ENCODE results near the gene NPPB. TPM values are rescaled to one million over a fixed set of nuclear protein-coding genes. Genes with fewer than 3 reads are reported as not detected.
"Not testable (repeated sequence)": the region's sequence is repeated elsewhere in the genome, so short reads cannot be mapped to it uniquely, and the experiment has no call there.

Gene NPPB
- 100 to 1,000 TPM in 1 of 4 donors, 10 to 100 TPM in 1, under 1 TPM in 1, not detected in 1; 0.39 to 145 (median 19.7) TPM for polyA plus RNA-seq
- long read RNA-seq, donor 1 = 0 reads
- long read RNA-seq, donor 2 = 0 reads
- long read RNA-seq, donor 3 = 0 reads
- long read RNA-seq, donor 4 = 0 reads
- long read RNA-seq, donor 5 = 0 reads
- long read RNA-seq, donor 6 = 0 reads
- long read RNA-seq, donor 7 = 0 reads
- long read RNA-seq, donor 8 = 0 reads
- long read RNA-seq, donor 9 = 0 reads
- long read RNA-seq, donor 10 = 0 reads

DNA sequence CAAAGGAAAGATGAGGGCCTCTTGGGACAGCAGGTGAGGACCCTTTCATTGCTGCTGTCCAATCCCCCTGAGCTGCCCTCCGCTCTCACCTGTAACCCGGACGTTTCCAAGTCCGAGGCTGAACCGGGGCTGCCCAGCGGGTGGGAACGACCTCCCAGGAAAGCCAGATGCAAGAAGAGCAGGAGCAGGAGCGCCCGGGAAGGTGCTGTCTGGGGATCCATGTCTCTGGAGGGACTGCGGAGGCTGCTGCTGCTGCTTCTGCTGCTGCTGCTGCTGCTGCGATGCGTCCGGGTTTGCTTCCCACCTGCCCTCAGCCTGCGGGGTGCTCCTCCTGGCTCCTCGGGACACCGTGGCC is at the start of gene NPPB:
TSS of gene NPPB (minus strand) at position 333 of the 355 bp plus-strand sequence. CDS start at position 221, 112 bp downstream.
- Histone ChIP-seq H3K9me3 (ENCODE audit: control insufficient read depth in 2 of 2, insufficient read depth in 1 of 2, low read depth in 1 of 2, low read length in 1 of 2) (no peaks in the 10 kb centered on the region), H3K27me3 (ENCODE audit: control insufficient read depth in 3 of 3, insufficient read depth in 3 of 3, low read length in 3 of 3) (peaks cover 2 to 27% (median 23%) of the 10 kb centered on the region in 3 donors), H3K36me3 (ENCODE audit: control insufficient read depth in 3 of 3, insufficient read depth in 2 of 3, low read depth in 1 of 3, low read length in 3 of 3) (no peaks in the 10 kb centered on the region), H3K4me1 (ENCODE audit: control insufficient read depth in 3 of 3, insufficient read depth in 2 of 3, low read depth in 1 of 3, low read length in 2 of 3) (peaks cover 0 to 5% (median 0%) of the 10 kb centered on the region in 3 donors), H3K27ac (ENCODE audit: low read depth in 1 of 3, low read length in 2 of 3) (no peak within 1 kb of the TSS), H3K4me3 (ENCODE audit: low read depth in 1 of 3, low read length in 3 of 3) (no peak within 1 kb of the TSS)
- DNase-seq = no peak
- FAIRE-seq = no peak
- WGBS, 3 donors = 21 to 24% (median 22%) methylated on average over 16 of the region's 16 CpGs

DNA sequence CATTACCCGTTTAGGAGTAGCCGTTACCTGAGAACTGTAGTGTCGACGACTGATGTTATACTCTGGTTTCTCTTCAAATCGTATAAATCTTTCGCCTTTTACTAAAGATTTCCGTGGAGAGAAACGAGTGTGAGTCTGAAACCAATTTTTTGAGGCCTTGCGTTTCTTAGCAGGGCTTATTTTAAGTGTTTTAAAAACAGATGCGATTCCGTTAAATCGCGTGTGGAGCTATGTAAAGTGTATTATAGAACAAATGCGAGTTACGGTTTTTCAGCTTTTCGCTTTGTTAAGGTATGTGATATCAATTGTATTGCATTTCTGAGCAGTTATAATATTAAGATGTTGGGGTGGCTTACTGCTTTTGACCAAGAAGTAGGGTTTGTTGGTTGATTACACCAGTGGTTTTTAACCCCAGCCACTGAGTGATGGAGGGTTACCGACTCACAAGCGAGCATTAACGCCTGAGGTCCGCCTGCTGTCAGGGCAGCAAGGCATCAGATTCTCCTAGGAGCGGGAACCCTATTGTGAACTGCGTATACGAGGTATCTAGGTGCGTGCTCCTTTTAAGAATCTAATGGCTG is 49.4 kb upstream of the NPPB start:
- H3K4me1 ChIP-seq (ENCODE audit: control insufficient read depth in 3 of 3, insufficient read depth in 2 of 3, low read depth in 1 of 3, low read length in 2 of 3) = peaks cover 0 to 3% (median 1%) of the 10 kb centered on the region in 3 donors
- H3K27ac ChIP-seq (ENCODE audit: low read depth in 1 of 3, low read length in 2 of 3) = peak overlapping the region; percentile 85 to 100 (median 96)
- 0% methylated on average over 24 of the region's 24 CpGs for WGBS, 3 donors
- no peaks in the 10 kb centered on the region for H3K27me3 ChIP-seq (ENCODE audit: control insufficient read depth in 3 of 3, insufficient read depth in 3 of 3, low read length in 3 of 3)
- peaks cover 0 to 3% of the 10 kb centered on the region in 2 donors for H3K9me3 ChIP-seq (ENCODE audit: control insufficient read depth in 2 of 2, insufficient read depth in 1 of 2, low read depth in 1 of 2, low read length in 1 of 2)
- FAIRE-seq (no peak), DNase-seq (peak; percentile 89 to 96)
- peaks cover 0 to 3% (median 0%) of the 10 kb centered on the region in 3 donors for H3K36me3 ChIP-seq (ENCODE audit: control insufficient read depth in 3 of 3, insufficient read depth in 2 of 3, low read depth in 1 of 3, low read length in 3 of 3)
- peak overlapping the region; percentile 39 to 72 (median 63) for H3K4me3 ChIP-seq (ENCODE audit: low read depth in 1 of 3, low read length in 3 of 3)

GRCh38 chr1:11907275-11908094 is 48.7 kb upstream of the NPPB start:
- peaks cover 0 to 3% (median 0%) of the 10 kb centered on the region in 3 donors for H3K36me3 ChIP-seq (ENCODE audit: control insufficient read depth in 3 of 3, insufficient read depth in 2 of 3, low read depth in 1 of 3, low read length in 3 of 3)
- no peaks in the 10 kb centered on the region for H3K27me3 ChIP-seq (ENCODE audit: control insufficient read depth in 3 of 3, insufficient read depth in 3 of 3, low read length in 3 of 3)
- H3K9me3 ChIP-seq (ENCODE audit: control insufficient read depth in 2 of 2, insufficient read depth in 1 of 2, low read depth in 1 of 2, low read length in 1 of 2) = peaks cover 0 to 3% of the 10 kb centered on the region in 2 donors
- peaks cover 0 to 3% (median 1%) of the 10 kb centered on the region in 3 donors for H3K4me1 ChIP-seq (ENCODE audit: control insufficient read depth in 3 of 3, insufficient read depth in 2 of 3, low read depth in 1 of 3, low read length in 2 of 3)
- H3K4me3 ChIP-seq (ENCODE audit: low read depth in 1 of 3, low read length in 3 of 3) = no peak overlapping the region
- FAIRE-seq (no peak), DNase-seq (peak; percentile 95 to 96)
- peak overlapping the region; percentile 85 to 100 (median 88) for H3K27ac ChIP-seq (ENCODE audit: low read depth in 1 of 3, low read length in 2 of 3)
- WGBS, 3 donors = 9 to 14% (median 11%) methylated on average over 19 of the region's 19 CpGs

- DNase-seq (no peak), FAIRE-seq (no peak)
- 77 to 90% (median 82%) methylated on average over 10 of the region's 10 CpGs for WGBS, 3 donors
These were observed 48.1 kb upstream of the NPPB start for GRCh38 chr1:11906870-11907269.

DNA sequence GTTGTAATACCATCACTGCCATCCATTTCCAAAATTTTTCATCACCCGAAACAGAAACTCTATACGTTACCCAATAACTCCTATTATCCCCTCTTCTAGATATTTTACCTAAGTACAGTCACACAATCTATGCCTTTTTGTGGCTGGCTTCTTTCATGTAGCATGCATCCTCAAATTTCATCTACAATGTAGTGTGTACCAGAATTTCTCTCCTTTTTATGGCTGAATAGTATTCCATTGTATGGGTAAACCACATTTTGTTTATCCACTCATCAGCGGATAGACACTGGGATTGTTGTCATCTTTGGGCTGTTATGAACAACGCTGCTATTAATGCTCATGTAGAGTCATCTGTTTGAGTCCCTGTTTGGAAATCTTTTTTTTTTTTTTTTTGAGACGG is 46.2 kb upstream of the NPPB start:
- no peaks in the 10 kb centered on the region for H3K36me3 ChIP-seq (ENCODE audit: control insufficient read depth in 3 of 3, insufficient read depth in 2 of 3, low read depth in 1 of 3, low read length in 3 of 3)
- 94 to 98% (median 96%) methylated on average over 5 of the region's 5 CpGs for WGBS, 3 donors
- FAIRE-seq = no peak
- H3K4me3 ChIP-seq (ENCODE audit: low read depth in 1 of 3, low read length in 3 of 3) = no peak overlapping the region
- peaks cover 0 to 5% (median 0%) of the 10 kb centered on the region in 3 donors for H3K27me3 ChIP-seq (ENCODE audit: control insufficient read depth in 3 of 3, insufficient read depth in 3 of 3, low read length in 3 of 3)
- H3K4me1 ChIP-seq (ENCODE audit: control insufficient read depth in 3 of 3, insufficient read depth in 2 of 3, low read depth in 1 of 3, low read length in 2 of 3) = peaks cover 0 to 3% (median 0%) of the 10 kb centered on the region in 3 donors
- DNase-seq = no peak
- H3K27ac ChIP-seq (ENCODE audit: low read depth in 1 of 3, low read length in 2 of 3) = no peak overlapping the region
- peaks cover 0 to 3% of the 10 kb centered on the region in 2 donors for H3K9me3 ChIP-seq (ENCODE audit: control insufficient read depth in 2 of 2, insufficient read depth in 1 of 2, low read depth in 1 of 2, low read length in 1 of 2)

More at GRCh38 chr1:11906870-11907269, 48.1 kb upstream of the NPPB start:
- H3K27ac ChIP-seq (ENCODE audit: low read depth in 1 of 3, low read length in 2 of 3) = no peak overlapping the region
- H3K4me1 ChIP-seq (ENCODE audit: control insufficient read depth in 3 of 3, insufficient read depth in 2 of 3, low read depth in 1 of 3, low read length in 2 of 3) = peaks cover 0 to 3% (median 0%) of the 10 kb centered on the region in 3 donors
- no peaks in the 10 kb centered on the region for H3K36me3 ChIP-seq (ENCODE audit: control insufficient read depth in 3 of 3, insufficient read depth in 2 of 3, low read depth in 1 of 3, low read length in 3 of 3)
- no peaks in the 10 kb centered on the region for H3K27me3 ChIP-seq (ENCODE audit: control insufficient read depth in 3 of 3, insufficient read depth in 3 of 3, low read length in 3 of 3)
- peaks cover 0 to 3% of the 10 kb centered on the region in 2 donors for H3K9me3 ChIP-seq (ENCODE audit: control insufficient read depth in 2 of 2, insufficient read depth in 1 of 2, low read depth in 1 of 2, low read length in 1 of 2)
- H3K4me3 ChIP-seq (ENCODE audit: low read depth in 1 of 3, low read length in 3 of 3) = no peak overlapping the region

- 82 to 93% (median 90%) methylated on average over 5 of the region's 5 CpGs for WGBS, 3 donors
- H3K27me3 ChIP-seq (ENCODE audit: control insufficient read depth in 3 of 3, insufficient read depth in 3 of 3, low read length in 3 of 3) = peaks cover 0 to 11% (median 5%) of the 10 kb centered on the region in 3 donors
- FAIRE-seq; H3K36me3 ChIP-seq (ENCODE audit: control insufficient read depth in 3 of 3, insufficient read depth in 2 of 3, low read depth in 1 of 3, low read length in 3 of 3); H3K4me3 ChIP-seq (ENCODE audit: low read depth in 1 of 3, low read length in 3 of 3); DNase-seq; H3K27ac ChIP-seq (ENCODE audit: low read depth in 1 of 3, low read length in 2 of 3); H3K9me3 ChIP-seq (ENCODE audit: control insufficient read depth in 2 of 2, insufficient read depth in 1 of 2, low read depth in 1 of 2, low read length in 1 of 2); H3K4me1 ChIP-seq (ENCODE audit: control insufficient read depth in 3 of 3, insufficient read depth in 2 of 3, low read depth in 1 of 3, low read length in 2 of 3): not testable (repeated sequence)
These were observed 45.4 kb upstream of the NPPB start for GRCh38 chr1:11904156-11904555.

GRCh38 chr1:11903210-11903609 is 44.5 kb upstream of the NPPB start:
- Histone ChIP-seq H3K4me3 (ENCODE audit: low read depth in 1 of 3, low read length in 3 of 3) (no peak overlapping the region), H3K36me3 (ENCODE audit: control insufficient read depth in 3 of 3, insufficient read depth in 2 of 3, low read depth in 1 of 3, low read length in 3 of 3) (no peaks in the 10 kb centered on the region), H3K27me3 (ENCODE audit: control insufficient read depth in 3 of 3, insufficient read depth in 3 of 3, low read length in 3 of 3) (peaks cover 0 to 20% (median 14%) of the 10 kb centered on the region in 3 donors), H3K4me1 (ENCODE audit: control insufficient read depth in 3 of 3, insufficient read depth in 2 of 3, low read depth in 1 of 3, low read length in 2 of 3) (no peaks in the 10 kb centered on the region), H3K27ac (ENCODE audit: low read depth in 1 of 3, low read length in 2 of 3) (no peak overlapping the region), H3K9me3 (ENCODE audit: control insufficient read depth in 2 of 2, insufficient read depth in 1 of 2, low read depth in 1 of 2, low read length in 1 of 2) (peaks cover 0 to 3% of the 10 kb centered on the region in 2 donors)
- no peak for FAIRE-seq
- 88 to 96% (median 92%) methylated on average over 1 of the region's 1 CpG for WGBS, 3 donors
- DNase-seq = no peak

DNA sequence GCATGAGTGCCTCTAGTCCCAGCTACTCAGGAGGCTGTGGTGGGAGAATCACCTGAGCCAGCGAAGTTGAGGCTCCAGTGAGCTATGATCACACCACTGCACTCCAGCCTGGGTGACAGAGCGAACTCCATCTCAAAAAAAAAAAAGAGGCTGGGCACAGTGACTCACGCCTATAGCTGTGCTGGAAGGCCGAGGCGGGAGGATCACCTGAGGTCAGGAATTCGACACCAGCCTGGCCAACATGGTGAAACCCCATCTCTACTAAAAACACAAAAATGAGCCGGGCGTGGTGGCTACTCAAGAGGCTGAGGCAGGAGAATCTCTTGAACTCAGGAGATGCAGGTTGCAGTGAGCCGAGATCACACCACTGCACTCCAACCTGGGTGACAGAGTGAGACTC is 42.7 kb upstream of the NPPB start:
- not testable (repeated sequence) for H3K9me3 ChIP-seq (ENCODE audit: control insufficient read depth in 2 of 2, insufficient read depth in 1 of 2, low read depth in 1 of 2, low read length in 1 of 2); FAIRE-seq; H3K27ac ChIP-seq (ENCODE audit: low read depth in 1 of 3, low read length in 2 of 3); H3K4me1 ChIP-seq (ENCODE audit: control insufficient read depth in 3 of 3, insufficient read depth in 2 of 3, low read depth in 1 of 3, low read length in 2 of 3); H3K36me3 ChIP-seq (ENCODE audit: control insufficient read depth in 3 of 3, insufficient read depth in 2 of 3, low read depth in 1 of 3, low read length in 3 of 3); H3K4me3 ChIP-seq (ENCODE audit: low read depth in 1 of 3, low read length in 3 of 3)
- peak in 1 of 2 donors; percentile 48 for DNase-seq
- 25 to 64% (median 44%) methylated on average over 8 to 9 of the region's 9 CpGs for WGBS, 3 donors
- peaks cover 0 to 26% (median 14%) of the 10 kb centered on the region in 3 donors for H3K27me3 ChIP-seq (ENCODE audit: control insufficient read depth in 3 of 3, insufficient read depth in 3 of 3, low read length in 3 of 3)
